PC-9 (cell line): ENCODE measurements around the gene SH3RF2. TPM values are rescaled to one million over a fixed set of nuclear protein-coding genes. Genes with fewer than 3 reads are reported as not detected.

ENCODE experiments used
- BruUV-seq: library from RNA; stranded (reverse); fragments of 400-500 nt; replicated peaks from 2 replicates; lab custom pipeline; 2021; lab: Mats Ljungman, UMichigan
- CTCF ChIA-PET: fragments of 300-600 bp; sonication (Branson Sonifier 250); formaldehyde crosslinking; loops from one replicate; lab custom pipeline; 2022; ENCODE audit warnings: antibody characterized with exemption; lab: Charles Lee
- POLR2A ChIA-PET: fragments of 300-600 bp; sonication (Branson Sonifier 250); formaldehyde crosslinking; loops from one replicate; lab custom pipeline; 2022; ENCODE audit warnings: antibody characterized with exemption; ENCODE audit not compliant: unreplicated experiment; lab: Charles Lee
- DNase-seq, 2 experiments: peaks; one replicate each; pipeline versions ENCODE4 v3.0.0 to v3.0.0-alpha.2; 2015 to 2022; ENCODE audit warnings: mixed read lengths in 1 of 2
- H2AFZ ChIP-seq: fragments of 200-600 bp; sonication (generic); 2 replicates; pipeline ENCODE4 v1.8.1; 2017; ENCODE audit warnings: antibody characterized with exemption
- H3F3A ChIP-seq: fragments of 200-600 bp; sonication (generic); 2 replicates; pipeline ENCODE4 v1.8.1; 2017; ENCODE audit warnings: antibody characterized with exemption, mild to moderate bottlenecking, low read depth; ENCODE audit not compliant: insufficient read depth
- H3K27ac ChIP-seq: fragments of 200-600 bp; sonication (generic); 2 replicates; pipeline ENCODE4 v1.6.1; 2016; ENCODE audit warnings: mixed run types
- H3K27me3 ChIP-seq: fragments of 200-600 bp; sonication (generic); 2 replicates; pipeline ENCODE4 v1.6.1; 2016; ENCODE audit warnings: low read depth, mixed run types; ENCODE audit not compliant: insufficient read depth
- H3K36me3 ChIP-seq: fragments of 200-600 bp; sonication (generic); 2 replicates; pipeline ENCODE4 v1.6.1; 2016; ENCODE audit warnings: low read depth, mixed run types
- H3K4me1 ChIP-seq: fragments of 200-600 bp; sonication (generic); replicated peaks from 2 replicates; pipeline ENCODE4 v1.6.1; 2016; ENCODE audit warnings: mixed run types; ENCODE audit not compliant: insufficient read depth
- H3K4me2 ChIP-seq: fragments of 200-600 bp; sonication (generic); 2 replicates; pipeline ENCODE4 v1.6.1; 2017; ENCODE audit warnings: mixed run types
- H3K4me3 ChIP-seq: fragments of 200-600 bp; sonication (generic); 2 replicates; pipeline ENCODE4 v1.6.1; 2016; ENCODE audit warnings: mixed run types
- H3K79me2 ChIP-seq: fragments of 200-600 bp; sonication (generic); 2 replicates; pipeline ENCODE4 v1.6.1; 2017; ENCODE audit warnings: low read depth, mixed run types
- H3K9me2 ChIP-seq: fragments of 200-600 bp; sonication (generic); 2 replicates; pipeline ENCODE4 v1.8.1; 2017; ENCODE audit warnings: mild to moderate bottlenecking; ENCODE audit not compliant: insufficient read depth
- H3K9me3 ChIP-seq: fragments of 200-600 bp; sonication (generic); 2 replicates; pipeline ENCODE4 v1.8.1; 2016; ENCODE audit warnings: low read depth; ENCODE audit not compliant: insufficient read depth
- H4K20me1 ChIP-seq: fragments of 200-600 bp; sonication (generic); 2 replicates; pipeline ENCODE4 v1.8.1; 2017; ENCODE audit not compliant: insufficient read depth
- EZH2 ChIP-seq: fragments of 200-600 bp; sonication (generic); IDR thresholded peaks from 2 replicates; pipeline ENCODE4 v1.8.0; 2017; ENCODE audit warnings: antibody characterized with exemption, low read depth
- intact Hi-C: fragments of 100-400 bp; cut with micrococcal nuclease; formaldehyde crosslinking; loops from one replicate; pipeline ENCODE4 v1.10.0; 2022; ENCODE audit not compliant: unreplicated experiment
- total RNA-seq: library from RNA; stranded (reverse); gene quantifications from 2 replicates; pipeline ENCODE4 v1.2.3, GENCODE V29; 2021
- TF ChIP-seq, protein P1 (sequence below): fragments of 200-600 bp; sonication (generic); conservative IDR thresholded peaks from 2 replicates; pipeline ENCODE4 v1.6.1; 2017; ENCODE audit warnings: mixed run types, antibody characterized with exemption, mild to moderate bottlenecking, moderate library complexity

SH3RF2 gene
- total RNA-seq, 1 experiment from 2014 or later = 37.2 TPM

DNA sequence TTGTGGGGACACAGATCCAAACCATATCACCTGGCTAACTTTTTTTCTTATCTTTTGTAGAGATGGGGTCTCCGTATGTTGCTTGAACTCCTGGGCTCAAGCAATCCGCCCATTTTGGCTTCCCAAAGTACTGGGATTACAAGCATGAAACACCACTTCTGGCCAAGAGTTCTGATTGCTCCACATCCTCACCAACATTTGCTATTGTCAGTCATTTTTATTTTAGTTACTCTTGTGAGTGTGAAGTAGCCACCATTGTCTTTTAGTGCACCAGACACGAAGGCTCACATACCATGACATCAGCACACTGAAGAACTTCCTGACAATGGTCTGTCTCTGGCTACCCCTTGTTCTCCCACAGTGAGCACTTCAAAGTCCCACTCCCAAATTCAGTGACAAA lies 151.7 kb downstream of the SH3RF2 start:
- Histone ChIP-seq H3K4me2 (no peak overlapping the region), H3F3A (no peaks in the 10 kb centered on the region), H3K79me2 (no peaks in the 10 kb centered on the region), H4K20me1 (no peaks in the 10 kb centered on the region), H3K36me3 (no peaks in the 10 kb centered on the region), H3K4me1 (peaks cover 8% of the 10 kb centered on the region; the same call in 1 of the 2 replicates), H3K9me2 (0 out of 2 replicates have a peak, but pooled peaks cover 3% of the 10 kb centered on the region), H3K4me3 (no peak overlapping the region), H2AFZ (no peak overlapping the region), H3K27me3 (no peaks in the 10 kb centered on the region), H3K27ac (no peak overlapping the region), H3K9me3 (no peaks in the 10 kb centered on the region)
- intact Hi-C loops = no loop called here
- TF ChIP-seq, protein P1, sequence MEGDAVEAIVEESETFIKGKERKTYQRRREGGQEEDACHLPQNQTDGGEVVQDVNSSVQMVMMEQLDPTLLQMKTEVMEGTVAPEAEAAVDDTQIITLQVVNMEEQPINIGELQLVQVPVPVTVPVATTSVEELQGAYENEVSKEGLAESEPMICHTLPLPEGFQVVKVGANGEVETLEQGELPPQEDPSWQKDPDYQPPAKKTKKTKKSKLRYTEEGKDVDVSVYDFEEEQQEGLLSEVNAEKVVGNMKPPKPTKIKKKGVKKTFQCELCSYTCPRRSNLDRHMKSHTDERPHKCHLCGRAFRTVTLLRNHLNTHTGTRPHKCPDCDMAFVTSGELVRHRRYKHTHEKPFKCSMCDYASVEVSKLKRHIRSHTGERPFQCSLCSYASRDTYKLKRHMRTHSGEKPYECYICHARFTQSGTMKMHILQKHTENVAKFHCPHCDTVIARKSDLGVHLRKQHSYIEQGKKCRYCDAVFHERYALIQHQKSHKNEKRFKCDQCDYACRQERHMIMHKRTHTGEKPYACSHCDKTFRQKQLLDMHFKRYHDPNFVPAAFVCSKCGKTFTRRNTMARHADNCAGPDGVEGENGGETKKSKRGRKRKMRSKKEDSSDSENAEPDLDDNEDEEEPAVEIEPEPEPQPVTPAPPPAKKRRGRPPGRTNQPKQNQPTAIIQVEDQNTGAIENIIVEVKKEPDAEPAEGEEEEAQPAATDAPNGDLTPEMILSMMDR = no peak
- TF ChIP-seq EZH2 = no peak
- ChIA-PET POLR2A (no interaction called here), CTCF (no interaction called here)
- no peak for DNase-seq
- BruUV-seq = no TSS peak

- H3F3A ChIP-seq = no peaks in the 10 kb centered on the region
- BruUV-seq = no TSS peak
- TF ChIP-seq, protein P1 = no peak
- TF ChIP-seq EZH2 = no peak
- no peaks in the 10 kb centered on the region for H4K20me1 ChIP-seq
- no peaks in the 10 kb centered on the region for H3K9me3 ChIP-seq
- CTCF ChIA-PET = no interaction called here
- H3K4me2 ChIP-seq = no peak overlapping the region
- H3K79me2 ChIP-seq = no peaks in the 10 kb centered on the region
- no peaks in the 10 kb centered on the region for H3K36me3 ChIP-seq
- POLR2A ChIA-PET = no interaction called here
- 0 out of 2 replicates have a peak, but pooled peaks cover 3% of the 10 kb centered on the region for H3K9me2 ChIP-seq
- H3K27ac ChIP-seq = no peak overlapping the region
- H3K4me3 ChIP-seq = no peak overlapping the region
- no peak overlapping the region for H2AFZ ChIP-seq
- H3K27me3 ChIP-seq = no peaks in the 10 kb centered on the region
- peaks cover 8% of the 10 kb centered on the region; the same call in 1 of the 2 replicates for H3K4me1 ChIP-seq
- intact Hi-C loops = no loop called here
- no peak for DNase-seq
Measured at GRCh38 chr5:146089287-146089686, 152.9 kb downstream of the SH3RF2 start.

DNA sequence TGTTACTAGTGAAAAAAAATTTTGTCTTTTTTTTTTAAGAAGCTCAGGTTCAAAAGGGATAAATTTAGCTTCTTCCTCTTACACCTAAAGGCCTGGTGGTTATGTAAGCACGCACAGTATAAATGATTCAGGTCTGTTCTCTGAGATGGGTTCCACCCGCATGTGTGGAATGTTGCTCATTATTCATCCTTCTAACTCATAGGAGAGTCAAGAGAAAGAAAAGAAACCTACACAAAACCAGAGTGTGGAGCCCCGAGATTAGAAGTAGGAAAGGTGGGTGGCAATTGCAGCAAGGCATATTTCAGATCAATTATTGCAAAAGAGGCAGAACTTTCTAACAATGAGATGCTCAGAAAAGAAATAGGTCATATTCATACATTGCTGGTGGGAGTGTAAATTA lies 155.5 kb downstream of the SH3RF2 start:
- ChIA-PET POLR2A (interaction anchor here (0.7 kb wide), 1 partner anchor 11 kb away, joined by 3 read pairs; no protein-coding TSS in a partner anchor), CTCF (interaction anchor here (0.6 kb wide), 1 partner anchor 1919 kb away, joined by 5 read pairs; no protein-coding TSS in a partner anchor)
- H3K27me3 ChIP-seq = no peaks in the 10 kb centered on the region
- no peak overlapping the region for H3K4me3 ChIP-seq
- intact Hi-C loops = no loop called here
- 0 out of 2 replicates have a peak, but pooled peaks cover 3% of the 10 kb centered on the region for H3K9me2 ChIP-seq
- no peaks in the 10 kb centered on the region for H3F3A ChIP-seq
- no peak overlapping the region for H3K27ac ChIP-seq
- no peaks in the 10 kb centered on the region for H3K36me3 ChIP-seq
- TF ChIP-seq, protein P1 = no peak
- no peak for TF ChIP-seq EZH2
- no peaks in the 10 kb centered on the region for H4K20me1 ChIP-seq
- H3K4me1 ChIP-seq = peaks cover 8% of the 10 kb centered on the region; the same call in 1 of the 2 replicates
- no peaks in the 10 kb centered on the region for H3K79me2 ChIP-seq
- no peaks in the 10 kb centered on the region for H3K9me3 ChIP-seq
- no peak overlapping the region for H3K4me2 ChIP-seq
- no peak for DNase-seq
- H2AFZ ChIP-seq = no peak overlapping the region
- no TSS peak for BruUV-seq
